HEK293 (cell line): ENCODE results near the gene ZC3H11A.
"Not testable (repeated sequence)": the region's sequence is repeated elsewhere in the genome, so short reads cannot be mapped to it uniquely, and the experiment has no call there.

Experiments
- CTCF ChIA-PET: fragments of 350-600 bp; formaldehyde crosslinking; extraction: SDS; loops from one replicate; lab custom pipeline; 2021; ENCODE audit warnings: antibody characterized with exemption; lab: Yijun Ruan, JAX
- POLR2A ChIA-PET: fragments of 300-600 bp; formaldehyde crosslinking; extraction: SDS; loops from one replicate; lab custom pipeline; 2020; ENCODE audit warnings: antibody characterized with exemption, inconsistent platforms; lab: Yijun Ruan, JAX
- H3K27ac ChIP-seq: fragments of 200-500 bp; sonication (Bioruptor generic); 2 replicates; pipeline ENCODE4 v1.5.1; 2014; ENCODE audit warnings: low read depth, low read length, control low read depth, inconsistent platforms; ENCODE audit errors: extremely low read depth
- H3K36me3 ChIP-seq, 2 experiments: fragments of 200-500 bp in 1 of 2; sonication (Bioruptor generic) in 1 of 2; 1 replicate in 1 of 2; 2 replicates in 1 of 2; pipeline ENCODE4 v1.5.1; 2014 to 2017; ENCODE audit warnings: inconsistent platforms in 2 of 2, low read length in 2 of 2; ENCODE audit not compliant: control insufficient read depth in 2 of 2, insufficient read depth in 1 of 2
- H3K4me1 ChIP-seq: fragments of 200-500 bp; sonication (Bioruptor generic); 2 replicates; pipeline ENCODE4 v1.5.1; 2014; ENCODE audit warnings: mild to moderate bottlenecking, low read length, inconsistent platforms; ENCODE audit not compliant: control insufficient read depth, insufficient read depth
- H3K4me3 ChIP-seq: 2 replicates; pipeline ENCODE4 v1.5.1; 2011; ENCODE audit warnings: low read depth, mild to moderate bottlenecking, control low read depth, low read length, moderate library complexity
- H3K9me3 ChIP-seq: fragments of 200-500 bp; sonication (Bioruptor generic); 2 replicates; pipeline ENCODE4 v1.5.1; 2014; ENCODE audit warnings: low read depth, low read length, inconsistent platforms; ENCODE audit not compliant: control insufficient read depth, insufficient read depth
- HOXD13 ChIP-seq: sonication (generic); formaldehyde crosslinking; IDR thresholded peaks from 2 replicates; pipeline ENCODE4 v1.8.0; 2022; ENCODE audit warnings: missing genetic modification reagents, borderline replicate concordance
- KLF16 ChIP-seq: fragments of 450-650 bp; formaldehyde crosslinking; IDR thresholded peaks from 2 replicates; pipeline ENCODE4 v1.5.1; 2017; ENCODE audit warnings: missing biosample characterization, missing genetic modification characterization
- REPIN1 ChIP-seq: fragments of 450-650 bp; formaldehyde crosslinking; IDR thresholded peaks from 2 replicates; pipeline ENCODE4 v1.5.1; 2017; ENCODE audit warnings: missing biosample characterization, missing genetic modification characterization, low read depth
- SCRT1 ChIP-seq: fragments of 450-650 bp; formaldehyde crosslinking; IDR thresholded peaks from 2 replicates; pipeline ENCODE4 v1.5.1; 2016; ENCODE audit warnings: missing biosample characterization, missing genetic modification characterization, borderline replicate concordance
- SETDB1 ChIP-seq: IDR thresholded peaks from one replicate; pipeline ENCODE4 v1.6.1; 2017; ENCODE audit warnings: mild to moderate bottlenecking, low read length, moderate library complexity, mixed read lengths; ENCODE audit not compliant: insufficient read length
- TCF7L2 ChIP-seq: IDR thresholded peaks from 2 replicates; pipeline ENCODE4 v1.6.1; 2011; ENCODE audit warnings: low read depth, mild to moderate bottlenecking, inconsistent platforms, low read length, moderate library complexity, borderline replicate concordance
- TRIM28 ChIP-seq: IDR thresholded peaks from 2 replicates; pipeline ENCODE4 v1.6.1; 2011; ENCODE audit warnings: low read length, control low read depth, borderline replicate concordance
- ZBTB6 ChIP-seq: fragments of 450-650 bp; formaldehyde crosslinking; IDR thresholded peaks from 2 replicates; pipeline ENCODE4 v1.5.1; 2017; ENCODE audit warnings: missing biosample characterization, missing genetic modification characterization
- ZBTB7A ChIP-seq: fragments of 450-650 bp; formaldehyde crosslinking; IDR thresholded peaks from 2 replicates; pipeline ENCODE4 v1.5.1; 2016; ENCODE audit warnings: low read depth, missing biosample characterization, missing genetic modification characterization
- ZNF114 ChIP-seq: fragments of 450-650 bp; formaldehyde crosslinking; IDR thresholded peaks from 2 replicates; pipeline ENCODE4 v1.5.0; 2017; ENCODE audit warnings: missing biosample characterization, missing genetic modification characterization
- ZNF140 ChIP-seq: fragments of 450-650 bp; formaldehyde crosslinking; IDR thresholded peaks from 2 replicates; pipeline ENCODE4 v1.5.1; 2016; ENCODE audit warnings: missing biosample characterization, missing genetic modification characterization
- ZNF16 ChIP-seq: fragments of 450-650 bp; formaldehyde crosslinking; IDR thresholded peaks from 2 replicates; pipeline ENCODE4 v1.5.1; 2016; ENCODE audit warnings: low read depth, missing biosample characterization, missing genetic modification characterization
- ZNF311 ChIP-seq: fragments of 450-650 bp; formaldehyde crosslinking; IDR thresholded peaks from 2 replicates; pipeline ENCODE4 v1.5.1; 2017; ENCODE audit warnings: missing biosample characterization, missing genetic modification characterization, borderline replicate concordance
- ZNF404 ChIP-seq: fragments of 450-650 bp; formaldehyde crosslinking; IDR thresholded peaks from 2 replicates; pipeline ENCODE4 v1.5.1; 2017; ENCODE audit warnings: missing biosample characterization, missing genetic modification characterization
- ZNF830 ChIP-seq: fragments of 450-650 bp; IDR thresholded peaks from 2 replicates; pipeline ENCODE4 v1.5.0; 2018; ENCODE audit warnings: missing biosample characterization, missing genetic modification characterization, low read depth, mild to moderate bottlenecking, moderate library complexity
- ZSCAN18 ChIP-seq: fragments of 450-650 bp; formaldehyde crosslinking; IDR thresholded peaks from 2 replicates; pipeline ENCODE4 v1.5.1; 2016; ENCODE audit warnings: missing biosample characterization, missing genetic modification characterization
- TF ChIP-seq, protein P1 (sequence below): fragments of 450-650 bp; formaldehyde crosslinking; IDR thresholded peaks from 2 replicates; pipeline ENCODE4 v1.5.1; 2016; ENCODE audit warnings: missing biosample characterization, missing genetic modification characterization
- TF ChIP-seq, protein P2 (sequence below): fragments of 450-650 bp; formaldehyde crosslinking; IDR thresholded peaks from 2 replicates; pipeline ENCODE4 v1.5.1; 2017; ENCODE audit warnings: missing biosample characterization, missing genetic modification characterization

The ZC3H11A gene

DNA sequence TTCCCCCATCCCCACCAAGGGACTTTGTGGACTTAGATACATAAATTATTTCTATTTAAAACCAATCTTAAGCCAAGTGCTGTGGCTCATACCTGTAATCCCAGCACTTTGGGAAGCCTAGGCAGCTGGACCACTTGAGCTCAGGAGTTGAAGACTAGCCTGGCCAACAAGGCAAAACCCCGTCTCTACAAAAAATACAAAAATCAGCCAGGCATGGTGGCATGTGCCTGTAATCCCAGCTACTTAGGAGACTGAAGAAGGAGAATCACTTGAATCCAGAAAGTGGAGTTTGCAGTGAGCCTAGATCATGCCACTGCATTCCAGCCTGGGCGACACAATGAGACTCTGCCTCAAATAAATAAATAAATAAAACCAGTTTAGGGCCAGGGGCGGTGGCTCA is 34.9 kb upstream of the ZC3H11A start:
- Histone ChIP-seq H3K4me1 (no peaks in the 10 kb centered on the region), H3K9me3 (no peaks in the 10 kb centered on the region), H3K27ac (no peak overlapping the region), H3K36me3 (no peaks in the 10 kb centered on the region), H3K4me3 (no peak overlapping the region)
- ChIA-PET CTCF (no interaction called here), POLR2A (no interaction called here)
- no peak for TF ChIP-seq ZNF830 (tag by site-specific recombination)
- TF ChIP-seq ZBTB6 (tag by site-specific recombination), result no peak
- TF ChIP-seq ZNF404 (tag by site-specific recombination), result no peak
- TF ChIP-seq ZNF114 (tag by site-specific recombination), result no peak
- no peak for TF ChIP-seq ZBTB7A
- no peak for TF ChIP-seq ZNF16 (tag by site-specific recombination)
- TF ChIP-seq HOXD13 (CRISPR knock-in tag), result no peak
- TF ChIP-seq, protein P1, sequence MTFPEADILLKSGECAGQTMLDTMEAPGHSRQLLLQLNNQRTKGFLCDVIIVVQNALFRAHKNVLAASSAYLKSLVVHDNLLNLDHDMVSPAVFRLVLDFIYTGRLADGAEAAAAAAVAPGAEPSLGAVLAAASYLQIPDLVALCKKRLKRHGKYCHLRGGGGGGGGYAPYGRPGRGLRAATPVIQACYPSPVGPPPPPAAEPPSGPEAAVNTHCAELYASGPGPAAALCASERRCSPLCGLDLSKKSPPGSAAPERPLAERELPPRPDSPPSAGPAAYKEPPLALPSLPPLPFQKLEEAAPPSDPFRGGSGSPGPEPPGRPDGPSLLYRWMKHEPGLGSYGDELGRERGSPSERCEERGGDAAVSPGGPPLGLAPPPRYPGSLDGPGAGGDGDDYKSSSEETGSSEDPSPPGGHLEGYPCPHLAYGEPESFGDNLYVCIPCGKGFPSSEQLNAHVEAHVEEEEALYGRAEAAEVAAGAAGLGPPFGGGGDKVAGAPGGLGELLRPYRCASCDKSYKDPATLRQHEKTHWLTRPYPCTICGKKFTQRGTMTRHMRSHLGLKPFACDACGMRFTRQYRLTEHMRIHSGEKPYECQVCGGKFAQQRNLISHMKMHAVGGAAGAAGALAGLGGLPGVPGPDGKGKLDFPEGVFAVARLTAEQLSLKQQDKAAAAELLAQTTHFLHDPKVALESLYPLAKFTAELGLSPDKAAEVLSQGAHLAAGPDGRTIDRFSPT, result no peak
- no peak for TF ChIP-seq SETDB1
- TF ChIP-seq SCRT1 (tag by site-specific recombination), result no peak
- no peak for TF ChIP-seq KLF16 (tag by site-specific recombination)
- TF ChIP-seq ZNF311, result no peak
- TF ChIP-seq ZSCAN18 (tag by site-specific recombination), result no peak
- no peak for TF ChIP-seq TCF7L2
- no peak for TF ChIP-seq ZNF140 (tag by site-specific recombination)
- no peak for TF ChIP-seq TRIM28
- TF ChIP-seq, protein P2, sequence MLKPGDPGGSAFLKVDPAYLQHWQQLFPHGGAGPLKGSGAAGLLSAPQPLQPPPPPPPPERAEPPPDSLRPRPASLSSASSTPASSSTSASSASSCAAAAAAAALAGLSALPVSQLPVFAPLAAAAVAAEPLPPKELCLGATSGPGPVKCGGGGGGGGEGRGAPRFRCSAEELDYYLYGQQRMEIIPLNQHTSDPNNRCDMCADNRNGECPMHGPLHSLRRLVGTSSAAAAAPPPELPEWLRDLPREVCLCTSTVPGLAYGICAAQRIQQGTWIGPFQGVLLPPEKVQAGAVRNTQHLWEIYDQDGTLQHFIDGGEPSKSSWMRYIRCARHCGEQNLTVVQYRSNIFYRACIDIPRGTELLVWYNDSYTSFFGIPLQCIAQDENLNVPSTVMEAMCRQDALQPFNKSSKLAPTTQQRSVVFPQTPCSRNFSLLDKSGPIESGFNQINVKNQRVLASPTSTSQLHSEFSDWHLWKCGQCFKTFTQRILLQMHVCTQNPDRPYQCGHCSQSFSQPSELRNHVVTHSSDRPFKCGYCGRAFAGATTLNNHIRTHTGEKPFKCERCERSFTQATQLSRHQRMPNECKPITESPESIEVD (tag by site-specific recombination), result no peak
- TF ChIP-seq REPIN1 (tag by site-specific recombination), result no peak

GRCh38 chr1:203761958-203762357 is 33.5 kb upstream of the ZC3H11A start:
- CTCF ChIA-PET, result interaction anchor here (0.7 kb wide), 1 partner anchor 352 kb away, joined by 3 read pairs; no protein-coding TSS in a partner anchor
- H3K9me3 ChIP-seq, H3K27ac ChIP-seq, H3K36me3 ChIP-seq, POLR2A ChIA-PET, H3K4me3 ChIP-seq, H3K4me1 ChIP-seq: not testable (repeated sequence)
